Activated naive CD4-positive, alpha-beta T cell treated with anti-CD3 and anti-CD28 coated beads, Interleukin-2, amount 50 U/mL, for 72 hours (primary cell): ENCODE measurements around the gene FNDC11. TPM values are rescaled to one million over a fixed set of nuclear protein-coding genes. Genes with fewer than 3 reads are reported as not detected.

ENCODE experiments used
- ATAC-seq, 2 donors: fragments of 150-1000 bp; cut with Tn5 transposase; 2 replicates each; pipeline ENCODE4 v1.10.0; 2021; ENCODE audit warnings: mild to moderate bottlenecking in 2 of 2, moderate library complexity in 2 of 2
- DNase-seq, 2 donors: peaks; one replicate each; pipeline ENCODE4 v3.0.0; 2021 to 2022; ENCODE audit warnings: low spot score in 2 of 2
- H3K27ac Mint-ChIP-seq, 2 donors: one replicate each; pipeline ENCODE4 v1.8.0; 2022; ENCODE audit warnings: mild to moderate bottlenecking in 2 of 2, mixed read lengths in 2 of 2
- H3K36me3 Mint-ChIP-seq, 2 donors: one replicate each; pipeline ENCODE4 v1.8.0; 2022; ENCODE audit warnings: mixed read lengths in 2 of 2
- H3K9me3 Mint-ChIP-seq, 2 donors: one replicate each; pipeline ENCODE4 v1.8.0; 2022; ENCODE audit warnings: mixed read lengths in 2 of 2
- total RNA-seq, 2 donors: library from RNA; stranded (reverse); gene quantifications; one replicate each; pipeline ENCODE4 v1.2.3, GENCODE V29; 2022

The FNDC11 gene
- total RNA-seq, 2 donors from 2014 or later = 0.10 TPM; not detected in 1

GRCh38 chr20:63520934-63521601, 32.9 kb upstream of the FNDC11 start:
- Mint-ChIP-seq H3K9me3 (peaks cover 4 to 10% of the 10 kb centered on the region in 2 donors), H3K27ac (peak overlapping the region in 1 of 2 donors; percentile 74), H3K36me3 (peaks cover 12 to 26% of the 10 kb centered on the region in 2 donors)
- DNase-seq (peak in 1 of 2 donors; percentile 71), ATAC-seq (peak; percentile 53 to 60)

- DNase-seq = no peak
- peaks cover 12 to 26% of the 10 kb centered on the region in 2 donors for H3K36me3 Mint-ChIP-seq
- no peak for ATAC-seq
- H3K9me3 Mint-ChIP-seq = peaks cover 4 to 10% of the 10 kb centered on the region in 2 donors
- H3K27ac Mint-ChIP-seq = peak overlapping the region in 1 of 2 donors; percentile 74
Observed at GRCh38 chr20:63521602-63522001, 32.4 kb upstream of the FNDC11 start.

- H3K9me3 Mint-ChIP-seq = peaks cover 4 to 10% of the 10 kb centered on the region in 2 donors
- peak overlapping the region in 1 of 2 donors; percentile 52 for H3K27ac Mint-ChIP-seq
- H3K36me3 Mint-ChIP-seq = peaks cover 12 to 26% of the 10 kb centered on the region in 2 donors
- ATAC-seq = no peak
- no peak for DNase-seq
Observed at GRCh38 chr20:63522091-63522868, 31.7 kb upstream of the FNDC11 start.

- Mint-ChIP-seq H3K9me3 (peaks cover 4 to 10% of the 10 kb centered on the region in 2 donors), H3K36me3 (peaks cover 12 to 26% of the 10 kb centered on the region in 2 donors), H3K27ac (no peak overlapping the region)
- no peak for DNase-seq
- no peak for ATAC-seq
Observed at GRCh38 chr20:63522981-63523611, 30.9 kb upstream of the FNDC11 start.

- ATAC-seq = no peak
- peaks cover 12 to 26% of the 10 kb centered on the region in 2 donors for H3K36me3 Mint-ChIP-seq
- H3K9me3 Mint-ChIP-seq = peaks cover 4 to 10% of the 10 kb centered on the region in 2 donors
- H3K27ac Mint-ChIP-seq = no peak overlapping the region
- DNase-seq = no peak
Observed at GRCh38 chr20:63525185-63525584, 28.8 kb upstream of the FNDC11 start.

- no peak for DNase-seq
- no peak overlapping the region for H3K27ac Mint-ChIP-seq
- H3K36me3 Mint-ChIP-seq = peaks cover 12 to 26% of the 10 kb centered on the region in 2 donors
- no peak for ATAC-seq
- peaks cover 4 to 10% of the 10 kb centered on the region in 2 donors for H3K9me3 Mint-ChIP-seq
Observed at GRCh38 chr20:63525971-63526370, 28.0 kb upstream of the FNDC11 start.

GRCh38 chr20:63527184-63527583, 26.8 kb upstream of the FNDC11 start:
- no peak for ATAC-seq
- H3K36me3 Mint-ChIP-seq = peaks cover 12 to 25% of the 10 kb centered on the region in 2 donors
- DNase-seq = no peak
- H3K27ac Mint-ChIP-seq = no peak overlapping the region
- H3K9me3 Mint-ChIP-seq = peaks cover 4 to 10% of the 10 kb centered on the region in 2 donors

- Mint-ChIP-seq H3K27ac (no peak overlapping the region), H3K9me3 (no peaks in the 10 kb centered on the region), H3K36me3 (peaks cover 0 to 3% of the 10 kb centered on the region in 2 donors)
- no peak for DNase-seq
- ATAC-seq = peak in 1 of 2 donors; percentile 12
Observed at GRCh38 chr20:63529180-63529860, 24.6 kb upstream of the FNDC11 start.

- no peak overlapping the region for H3K27ac Mint-ChIP-seq
- ATAC-seq = no peak
Observed at GRCh38 chr20:63529861-63530787, 23.8 kb upstream of the FNDC11 start.

GRCh38 chr20:63530788-63531160, 23.2 kb upstream of the FNDC11 start:
- no peak for ATAC-seq
- Mint-ChIP-seq H3K9me3 (no peaks in the 10 kb centered on the region), H3K27ac (no peak overlapping the region), H3K36me3 (no peaks in the 10 kb centered on the region)
- no peak for DNase-seq

More at GRCh38 chr20:63529861-63530787, 23.8 kb upstream of the FNDC11 start:
- no peak for DNase-seq
- no peaks in the 10 kb centered on the region for H3K9me3 Mint-ChIP-seq
- H3K36me3 Mint-ChIP-seq = no peaks in the 10 kb centered on the region

GRCh38 chr20:63531686-63532448, 22.1 kb upstream of the FNDC11 start:
- no peaks in the 10 kb centered on the region for H3K36me3 Mint-ChIP-seq
- no peak for ATAC-seq
- peak in 1 of 2 donors; percentile 47 for DNase-seq
- no peak overlapping the region for H3K27ac Mint-ChIP-seq
- no peaks in the 10 kb centered on the region for H3K9me3 Mint-ChIP-seq

- peak in 1 of 2 donors; percentile 47 for DNase-seq
- Mint-ChIP-seq H3K36me3 (no peaks in the 10 kb centered on the region), H3K27ac (no peak overlapping the region), H3K9me3 (no peaks in the 10 kb centered on the region)
- ATAC-seq = no peak
Observed at GRCh38 chr20:63532449-63532971, 21.4 kb upstream of the FNDC11 start.

- Mint-ChIP-seq H3K36me3 (no peaks in the 10 kb centered on the region), H3K9me3 (no peaks in the 10 kb centered on the region)
Observed at GRCh38 chr20:63533388-63533787, 20.6 kb upstream of the FNDC11 start.

GRCh38 chr20:63533871-63534393, 20.0 kb upstream of the FNDC11 start:
- Mint-ChIP-seq H3K27ac (no peak overlapping the region), H3K9me3 (no peaks in the 10 kb centered on the region), H3K36me3 (no peaks in the 10 kb centered on the region)
- ATAC-seq (no peak), DNase-seq (peak in 1 of 2 donors; percentile 58)

More at GRCh38 chr20:63533388-63533787, 20.6 kb upstream of the FNDC11 start:
- no peak overlapping the region for H3K27ac Mint-ChIP-seq
- ATAC-seq (no peak), DNase-seq (peak in 1 of 2 donors; percentile 50)
